HL-60/S4 (cell line): Measurements from ENCODE around the gene TNFRSF21.
"Not testable (repeated sequence)": the region's sequence is repeated elsewhere in the genome, so short reads cannot be mapped to it uniquely, and the experiment has no call there.

Experiments
- in situ Hi-C: fragments of 300-500 bp; cut with MboI; formaldehyde crosslinking; loops from 2 replicates; pipeline ENCODE4 v1.14.3; 2022; ENCODE audit warnings: low sequenced_read_pairs

The TNFRSF21 gene

GRCh38 chr6:47230579-47230978, 79.1 kb downstream of the TNFRSF21 start:
- in situ Hi-C loops: no loop called here

- in situ Hi-C loops: no loop called here
These were observed 80.5 kb downstream of the TNFRSF21 start for GRCh38 chr6:47229255-47229654.

GRCh38 chr6:47228093-47228492, 81.6 kb downstream of the TNFRSF21 start:
- in situ Hi-C loops: not testable (repeated sequence)

- in situ Hi-C loops: not testable (repeated sequence)
These were observed 86.5 kb downstream of the TNFRSF21 start for GRCh38 chr6:47223251-47223650.

- in situ Hi-C loops: no loop called here
These were observed 88.1 kb downstream of the TNFRSF21 start for GRCh38 chr6:47221565-47221964.

GRCh38 chr6:47209632-47210031, 100.1 kb downstream of the TNFRSF21 start:
- in situ Hi-C loops: no loop called here

GRCh38 chr6:47207261-47207660, 102.4 kb downstream of the TNFRSF21 start:
- in situ Hi-C loops: no loop called here

GRCh38 chr6:47206626-47207025, 103.1 kb downstream of the TNFRSF21 start:
- in situ Hi-C loops: no loop called here

GRCh38 chr6:47203938-47204611, 105.6 kb downstream of the TNFRSF21 start:
- in situ Hi-C loops: no loop called here

- in situ Hi-C loops: no loop called here
These were observed 106.3 kb downstream of the TNFRSF21 start for GRCh38 chr6:47203266-47203937.

GRCh38 chr6:47202644-47203205, 107.0 kb downstream of the TNFRSF21 start:
- in situ Hi-C loops: no loop called here

GRCh38 chr6:47200536-47201334, 109.0 kb downstream of the TNFRSF21 start:
- in situ Hi-C loops: no loop called here

- in situ Hi-C loops: no loop called here
These were observed 111.7 kb downstream of the TNFRSF21 start for GRCh38 chr6:47197682-47198640.

- in situ Hi-C loops: no loop called here
These were observed 113.6 kb downstream of the TNFRSF21 start for GRCh38 chr6:47196113-47196512.

- in situ Hi-C loops: no loop called here
These were observed 114.6 kb downstream of the TNFRSF21 start for GRCh38 chr6:47195011-47195650.

- in situ Hi-C loops: no loop called here
These were observed 121.1 kb downstream of the TNFRSF21 start for GRCh38 chr6:47188588-47189021.

GRCh38 chr6:47187893-47188587, 121.7 kb downstream of the TNFRSF21 start:
- in situ Hi-C loops: no loop called here

GRCh38 chr6:47187113-47187512, 122.6 kb downstream of the TNFRSF21 start:
- in situ Hi-C loops: no loop called here

GRCh38 chr6:47182291-47182957, 127.3 kb downstream of the TNFRSF21 start:
- in situ Hi-C loops: no loop called here
